Naive thymus-derived CD4-positive, alpha-beta T cell (primary cell): ENCODE data around the gene EIF4B. TPM values are rescaled to one million over a fixed set of nuclear protein-coding genes. Genes with fewer than 3 reads are reported as not detected.

Experiments used
- ATAC-seq: fragments of 150-1000 bp; cut with Tn5 transposase; 2 replicates; pipeline ENCODE4 v1.10.0; 2021; ENCODE audit warnings: mild to moderate bottlenecking, moderate library complexity
- CTCF ChIA-PET: fragments of 350-600 bp; sonication (Branson Sonifier 250); formaldehyde crosslinking; loops from one replicate; lab custom pipeline; 2021; ENCODE audit warnings: antibody characterized with exemption; lab: Charles Lee
- POLR2A ChIA-PET: fragments of 350-600 bp; sonication (Branson Sonifier 250); formaldehyde crosslinking; loops from one replicate; lab custom pipeline; 2021; ENCODE audit warnings: antibody characterized with exemption, inconsistent platforms; lab: Charles Lee
- DNase-seq, 9 donors: peaks; one replicate each; pipeline versions ENCODE4 v3.0.0 to v3.0.0-alpha.2; 2020 to 2022; ENCODE audit warnings: mixed read lengths in 1 of 9
- H3K27ac ChIP-seq: one replicate; pipeline ENCODE4 v1.7.0; 2013; ENCODE audit warnings: mild to moderate bottlenecking, low read depth, low read length, moderate library complexity
- H3K27me3 ChIP-seq, 2 donors: one replicate each; pipeline ENCODE4 v1.7.0; 2013; ENCODE audit warnings: low read length in 2 of 2, mild to moderate bottlenecking in 2 of 2, moderate library complexity in 2 of 2; ENCODE audit not compliant: control insufficient read depth in 2 of 2, insufficient read depth in 2 of 2
- H3K36me3 ChIP-seq, 3 experiments: 1 replicate in 2 of 3; 2 replicates in 1 of 3; pipeline ENCODE4 v1.7.0; 2013; ENCODE audit warnings: low read length in 3 of 3, mild to moderate bottlenecking in 3 of 3, moderate library complexity in 1 of 3; ENCODE audit not compliant: insufficient read depth in 3 of 3, control insufficient read depth in 2 of 3
- H3K4me1 ChIP-seq, 2 donors: one replicate each; pipeline ENCODE4 v1.7.0; 2013; ENCODE audit warnings: low read length in 2 of 2, mild to moderate bottlenecking in 2 of 2, moderate library complexity in 1 of 2; ENCODE audit not compliant: control insufficient read depth in 2 of 2, insufficient read depth in 2 of 2
- H3K4me3 ChIP-seq: 2 replicates; pipeline ENCODE4 v1.7.0; 2013; ENCODE audit warnings: mild to moderate bottlenecking, low read length
- H3K9me3 ChIP-seq, 3 experiments: 1 replicate in 2 of 3; 2 replicates in 1 of 3; pipeline ENCODE4 v1.7.0; 2013; ENCODE audit warnings: low read length in 3 of 3; ENCODE audit not compliant: control insufficient read depth in 2 of 3
- H3K27ac Mint-ChIP-seq, 9 donors: one replicate each; pipeline ENCODE4 v1.8.0; 2020 to 2022; ENCODE audit warnings: mixed read lengths in 9 of 9, mild to moderate bottlenecking in 8 of 9, moderate library complexity in 5 of 9, inconsistent platforms in 2 of 9
- H3K27me3 Mint-ChIP-seq, 5 donors: one replicate each; pipeline ENCODE4 v1.8.0; 2021 to 2022; ENCODE audit warnings: mixed read lengths in 5 of 5, mild to moderate bottlenecking in 1 of 5
- H3K36me3 Mint-ChIP-seq, 5 donors: one replicate each; pipeline ENCODE4 v1.8.0; 2020 to 2022; ENCODE audit warnings: mixed read lengths in 5 of 5, mild to moderate bottlenecking in 3 of 5, inconsistent platforms in 1 of 5
- H3K4me1 Mint-ChIP-seq, 7 donors: one replicate each; pipeline ENCODE4 v1.8.0; 2020 to 2022; ENCODE audit warnings: mixed read lengths in 7 of 7, mild to moderate bottlenecking in 3 of 7, inconsistent platforms in 1 of 7
- H3K4me3 Mint-ChIP-seq, 10 donors: one replicate each; pipeline ENCODE4 v1.8.0; 2020 to 2022; ENCODE audit warnings: mild to moderate bottlenecking in 10 of 10, mixed read lengths in 10 of 10, moderate library complexity in 6 of 10, inconsistent platforms in 2 of 10
- H3K9me3 Mint-ChIP-seq, 11 donors: one replicate each; pipeline ENCODE4 v1.8.0; 2020 to 2022; ENCODE audit warnings: mixed read lengths in 11 of 11, mild to moderate bottlenecking in 4 of 11, inconsistent platforms in 1 of 11, moderate library complexity in 1 of 11
- intact Hi-C, 2 donors: fragments of 100-400 bp; cut with micrococcal nuclease; formaldehyde crosslinking; loops; one replicate each; pipeline ENCODE4 v1.15.1; 2023
- polyA plus RNA-seq, 2 donors: library from polyadenylated mRNA; unstranded; fragments of 300-500 nt; fragmentation: Illumina TruSeq; gene quantifications; one replicate each; pipeline ENCODE4 v1.2.3, GENCODE V29; 2021
- total RNA-seq, 6 experiments: library from RNA in 5 of 6; stranded (reverse) in 5 of 6; gene quantifications; 1 replicate in 5 of 6; 2 replicates in 1 of 6; pipeline ENCODE4 v1.2.3 and lab custom pipeline; 2021 to 2026

EIF4B gene
- total and polyA plus RNA-seq, 7 experiments from 2014 or later: 134 to 919 (median 613) TPM

DNA sequence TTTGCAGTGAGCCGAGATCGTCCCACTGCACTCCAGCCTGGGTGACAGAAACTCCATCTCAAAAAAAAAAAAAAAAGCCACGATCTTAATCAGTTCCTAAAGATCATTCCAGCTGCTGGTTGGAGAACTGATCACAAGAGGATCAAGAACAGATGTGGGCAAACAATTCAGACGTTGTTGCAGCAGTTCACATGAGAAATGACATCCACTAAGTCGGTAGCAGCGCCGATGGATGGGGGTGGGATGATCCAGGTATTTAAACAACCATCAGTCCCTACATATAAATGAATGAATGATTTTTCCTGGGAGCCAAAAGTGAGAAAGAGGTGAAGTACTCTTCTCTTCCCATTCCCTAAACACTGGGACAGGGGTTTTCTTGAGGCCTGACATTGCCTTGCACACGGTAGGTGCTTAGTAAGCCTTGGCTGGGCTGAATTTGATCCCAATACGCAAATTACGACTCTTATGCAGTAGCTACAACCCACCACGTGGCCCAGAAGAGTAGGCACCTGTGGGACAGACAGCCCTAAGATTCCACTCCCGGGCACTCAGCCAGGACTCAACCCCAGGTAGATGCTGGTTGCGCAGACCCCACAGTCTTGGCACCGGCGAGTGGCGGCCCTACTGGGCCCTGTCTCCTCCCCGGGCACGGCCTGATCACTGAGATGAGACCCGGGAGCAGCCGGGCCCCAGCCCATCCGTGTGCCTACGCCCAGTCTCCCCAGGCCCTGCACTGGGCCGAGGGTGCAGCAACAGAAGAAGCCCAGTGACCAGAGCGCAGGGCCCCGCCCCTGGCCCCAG, 72.4 kb downstream of the EIF4B start:
- ATAC-seq (peak; percentile 33), DNase-seq (peak in 5 of 9 donors; percentile 59 to 68 (median 63))
- no peaks in the 10 kb centered on the region for H3K9me3 ChIP-seq
- Mint-ChIP-seq H3K27ac (peak overlapping the region; percentile 95 to 98 (median 96)), H3K4me3 (peak overlapping the region; percentile 90 to 98 (median 92)), H3K36me3 (peaks cover 0 to 23% (median 12%) of the 10 kb centered on the region in 5 donors), H3K4me1 (peaks cover 26 to 61% (median 47%) of the 10 kb centered on the region in 7 donors), H3K27me3 (peaks cover 0 to 3% (median 0%) of the 10 kb centered on the region in 5 donors), H3K9me3 (no peaks in the 10 kb centered on the region)
- CTCF ChIA-PET: interaction anchor here (0.6 to 4.9 kb wide), 8 partner anchors 12 to 1122 kb away, joined by 3 to 38 read pairs (median 4); partner anchors contain the start of gene IGFBP6
- no peaks in the 10 kb centered on the region for H3K27me3 ChIP-seq
- H3K36me3 ChIP-seq: peaks cover 0 to 42% (median 7%) of the 10 kb centered on the region in 3 experiments
- POLR2A ChIA-PET: interaction anchor here (0.6 to 4.2 kb wide), 22 partner anchors 8 to 422 kb away, joined by 3 to 35 read pairs (median 6); partner anchors contain the start of genes AAAS, CSAD, EIF4B and IGFBP6
- H3K27ac ChIP-seq: peak overlapping the region; percentile 93
- H3K4me3 ChIP-seq: peak overlapping the region; percentile 95
- H3K4me1 ChIP-seq: peaks cover 10 to 14% of the 10 kb centered on the region in 2 donors
- intact Hi-C loops: loop anchor here (1.0 to 2.0 kb wide), 8 partner anchors 12 to 374 kb away; partner anchors contain the start of genes CSAD (in 2 of the 2), EIF4B (in 2 of the 2), ZNF740 (in 2 of the 2) and ESPL1 (in 1 of the 2)

DNA sequence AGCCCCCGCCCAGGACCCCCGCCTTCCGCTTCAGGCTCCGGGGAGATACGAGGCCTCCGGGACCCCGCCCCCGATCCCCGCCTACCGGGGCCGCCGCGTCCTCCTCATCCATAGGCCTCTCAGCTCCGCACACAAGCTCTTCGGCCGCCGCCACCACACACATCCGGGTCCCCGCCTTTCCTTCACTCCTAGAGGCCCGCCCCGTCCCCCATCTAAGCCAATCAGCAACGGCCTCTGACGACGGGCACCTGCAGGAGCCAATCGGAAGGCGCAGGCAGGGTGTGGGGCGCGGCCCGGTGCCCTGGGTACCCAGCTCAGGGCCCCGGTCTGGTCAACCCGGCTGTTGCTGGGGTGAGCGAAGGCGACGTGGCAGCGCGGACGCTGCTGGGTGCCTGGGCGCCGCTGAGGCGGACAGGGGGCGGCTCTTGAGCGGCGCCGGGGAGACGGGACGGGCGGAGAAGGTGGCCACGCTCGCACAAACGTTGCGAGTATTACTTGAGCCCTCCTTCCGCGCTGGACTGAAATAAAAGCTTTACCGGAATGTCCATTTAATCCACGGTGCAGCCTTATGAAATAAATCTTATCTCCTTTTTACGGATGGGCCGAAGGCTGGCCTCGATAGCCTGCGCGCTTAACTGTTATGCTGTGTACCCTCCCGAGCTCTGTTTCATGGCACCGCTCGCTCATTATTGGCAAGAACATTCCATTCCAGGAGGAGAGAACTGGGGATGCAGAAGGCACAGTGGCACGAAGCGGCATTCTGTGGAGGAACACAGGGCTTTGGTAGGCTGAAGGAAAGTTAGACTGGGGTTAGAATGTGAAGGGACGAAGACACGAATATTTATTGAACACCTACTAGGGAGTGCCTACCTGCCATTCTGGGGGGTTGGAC, 73.2 kb downstream of the EIF4B start, which contains the start of gene SPRYD3:
Gene SPRYD3, minus strand, starts transcription at position 165 of the 892 bp plus-strand sequence. Its CDS starts 57 bp downstream, at position 108.
- Histone ChIP-seq H3K27ac (peak within 1 kb of the TSS; percentile 93), H3K27me3 (no peaks in the 10 kb centered on the region), H3K4me3 (peak within 1 kb of the TSS; percentile 95), H3K9me3 (no peaks in the 10 kb centered on the region), H3K4me1 (peaks cover 10 to 14% of the 10 kb centered on the region in 2 donors), H3K36me3 (peaks cover 0 to 34% (median 7%) of the 10 kb centered on the region in 3 experiments)
- H3K36me3 Mint-ChIP-seq: peaks cover 0 to 16% (median 9%) of the 10 kb centered on the region in 5 donors
- ChIA-PET POLR2A (interaction anchor here (0.6 to 4.2 kb wide), 23 partner anchors 9 to 422 kb away, joined by 3 to 35 read pairs (median 6); partner anchors contain the start of genes AAAS, CSAD, EIF4B and IGFBP6), CTCF (interaction anchor here (0.6 to 4.9 kb wide), 8 partner anchors 13 to 1122 kb away, joined by 3 to 38 read pairs (median 4); partner anchors contain the start of gene IGFBP6)
- ATAC-seq (peak; percentile 99), DNase-seq (peak; percentile 96 to 99 (median 97))
- peaks cover 26 to 53% (median 40%) of the 10 kb centered on the region in 7 donors for H3K4me1 Mint-ChIP-seq
- peak within 1 kb of the TSS; percentile 95 to 98 (median 96) for H3K27ac Mint-ChIP-seq
- peak within 1 kb of the TSS; percentile 90 to 98 (median 92) for H3K4me3 Mint-ChIP-seq
- no peaks in the 10 kb centered on the region for H3K9me3 Mint-ChIP-seq
- H3K27me3 Mint-ChIP-seq: peaks cover 0 to 3% (median 0%) of the 10 kb centered on the region in 5 donors
- intact Hi-C loops: loop anchor here (1.0 to 2.0 kb wide), 8 partner anchors 13 to 373 kb away; partner anchors contain the start of genes CSAD (in 2 of the 2), EIF4B (in 2 of the 2), ZNF740 (in 2 of the 2) and ESPL1 (in 1 of the 2)

DNA sequence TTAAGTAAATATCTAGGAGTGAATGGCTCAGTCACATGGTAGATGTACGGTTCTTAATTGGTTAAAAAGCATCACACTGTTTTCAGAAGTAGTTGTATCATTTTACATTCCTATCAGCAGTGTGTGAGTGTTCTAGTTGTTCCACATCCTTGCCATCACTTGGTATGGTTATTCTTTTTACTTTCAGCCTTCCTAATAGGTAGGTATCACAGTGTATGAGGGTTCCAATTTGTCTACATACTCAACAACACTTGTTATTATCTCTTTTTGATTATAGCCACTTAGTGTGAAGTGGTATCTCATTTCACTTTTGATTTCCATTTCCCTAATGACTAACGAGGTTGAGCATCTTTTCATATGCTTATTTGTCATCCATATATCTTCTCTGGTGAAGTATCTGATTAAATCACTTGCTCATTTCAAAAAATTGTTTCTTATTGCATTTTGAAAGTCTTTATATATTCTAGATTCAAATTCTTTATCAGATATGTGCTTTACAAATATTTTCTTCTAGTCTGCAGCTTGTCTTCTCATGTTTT, 76.5 kb downstream of the EIF4B start:
- peaks cover 11 to 29% (median 22%) of the 10 kb centered on the region in 7 donors for H3K4me1 Mint-ChIP-seq
- H3K36me3 ChIP-seq: peaks cover 0 to 3% (median 0%) of the 10 kb centered on the region in 3 experiments
- H3K36me3 Mint-ChIP-seq: no peaks in the 10 kb centered on the region
- POLR2A ChIA-PET: interaction anchor here (0.9 kb wide), 1 partner anchor 15 kb away, joined by 3 read pairs; no protein-coding TSS in a partner anchor
- intact Hi-C loops: no loop called here
- no peak overlapping the region for H3K4me3 Mint-ChIP-seq
- H3K4me1 ChIP-seq: peaks cover 6 to 8% of the 10 kb centered on the region in 2 donors
- H3K27me3 ChIP-seq: no peaks in the 10 kb centered on the region
- H3K9me3 ChIP-seq: no peaks in the 10 kb centered on the region
- CTCF ChIA-PET: interaction anchor here (2.0 kb wide), 1 partner anchor 15 kb away, joined by 5 read pairs; no protein-coding TSS in a partner anchor
- no peak for ATAC-seq
- no peaks in the 10 kb centered on the region for H3K9me3 Mint-ChIP-seq
- no peak overlapping the region for H3K27ac Mint-ChIP-seq
- peaks cover 0 to 16% (median 0%) of the 10 kb centered on the region in 5 donors for H3K27me3 Mint-ChIP-seq
- DNase-seq: no peak
- H3K27ac ChIP-seq: no peak overlapping the region
- H3K4me3 ChIP-seq: no peak overlapping the region

DNA sequence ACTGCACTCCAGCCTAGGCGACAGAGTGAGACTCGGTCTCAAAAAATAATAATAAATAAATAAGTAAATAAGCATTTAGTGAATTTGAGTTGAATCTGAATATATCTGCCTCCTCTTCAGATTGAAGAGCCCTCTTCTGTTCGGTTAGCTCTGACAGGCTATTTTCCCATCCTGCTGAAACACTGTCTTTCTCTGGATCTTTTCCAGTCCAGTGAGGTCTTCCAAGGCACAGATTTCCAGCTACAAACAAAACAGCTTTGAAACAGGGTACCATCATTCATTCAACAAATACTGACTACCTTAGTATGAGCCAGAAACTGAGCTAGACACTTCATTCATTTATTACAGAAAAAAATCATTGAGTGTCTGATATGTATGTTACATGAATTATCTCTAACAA, 80.1 kb downstream of the EIF4B start:
- Mint-ChIP-seq H3K4me3 (no peak overlapping the region), H3K4me1 (peaks cover 0 to 5% (median 0%) of the 10 kb centered on the region in 7 donors), H3K9me3 (no peaks in the 10 kb centered on the region), H3K27me3 (peaks cover 0 to 36% (median 0%) of the 10 kb centered on the region in 5 donors), H3K36me3 (no peaks in the 10 kb centered on the region), H3K27ac (no peak overlapping the region)
- Histone ChIP-seq H3K9me3 (no peaks in the 10 kb centered on the region), H3K4me1 (no peaks in the 10 kb centered on the region), H3K4me3 (no peak overlapping the region), H3K27ac (no peak overlapping the region), H3K27me3 (no peaks in the 10 kb centered on the region), H3K36me3 (no peaks in the 10 kb centered on the region)
- ChIA-PET POLR2A (interaction anchor here (0.6 to 1.5 kb wide), 2 partner anchors 11 to 195 kb away, joined by 3 read pairs; no protein-coding TSS in a partner anchor), CTCF (interaction anchor here (0.8 to 2.0 kb wide), 2 partner anchors 11 to 19 kb away, joined by 3 to 5 read pairs; partner anchors contain the start of gene IGFBP6)
- intact Hi-C loops: no loop called here
- DNase-seq (no peak), ATAC-seq (no peak)

DNA sequence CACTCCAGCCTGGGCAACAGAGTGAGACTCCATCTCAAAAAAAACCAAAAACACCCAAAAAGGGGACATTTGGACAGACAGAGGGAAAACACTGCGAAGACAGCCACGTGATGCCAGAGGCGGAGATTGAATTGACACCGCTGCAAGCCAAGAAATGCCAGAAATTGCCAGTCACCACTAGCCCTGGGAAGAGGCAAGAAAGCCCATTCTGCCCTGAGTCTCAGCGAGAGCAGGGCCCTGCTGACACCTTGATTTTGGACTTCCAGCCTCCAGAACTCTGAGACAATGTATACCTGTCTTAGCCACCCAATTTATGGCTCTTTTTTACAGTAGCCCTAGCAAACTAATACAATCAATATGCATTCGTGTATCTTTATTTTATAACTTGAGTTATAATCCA, 83.8 kb downstream of the EIF4B start:
- ATAC-seq: no peak
- intact Hi-C loops: no loop called here
- H3K36me3 ChIP-seq: no peaks in the 10 kb centered on the region
- H3K4me3 ChIP-seq: no peak overlapping the region
- no peaks in the 10 kb centered on the region for H3K27me3 ChIP-seq
- Mint-ChIP-seq H3K27ac (peak overlapping the region in 1 of 9 donors; percentile 55), H3K36me3 (no peaks in the 10 kb centered on the region), H3K9me3 (no peaks in the 10 kb centered on the region), H3K4me1 (peaks cover 0 to 5% (median 0%) of the 10 kb centered on the region in 7 donors), H3K4me3 (no peak overlapping the region), H3K27me3 (peaks cover 0 to 50% (median 5%) of the 10 kb centered on the region in 5 donors)
- no peaks in the 10 kb centered on the region for H3K9me3 ChIP-seq
- H3K27ac ChIP-seq: no peak overlapping the region
- DNase-seq: no peak
- ChIA-PET POLR2A (interaction anchor here (0.7 to 1.4 kb wide), 2 partner anchors 11 to 101 kb away, joined by 3 to 6 read pairs; partner anchors contain the start of gene SPRYD3), CTCF (interaction anchor here (1.0 to 1.4 kb wide), 2 partner anchors 12 to 13 kb away, joined by 3 read pairs; partner anchors contain the start of gene SOAT2)
- H3K4me1 ChIP-seq: no peaks in the 10 kb centered on the region
